Measurements from ENCODE around the gene CLC.

- TF ChIP-seq, protein P1, sequence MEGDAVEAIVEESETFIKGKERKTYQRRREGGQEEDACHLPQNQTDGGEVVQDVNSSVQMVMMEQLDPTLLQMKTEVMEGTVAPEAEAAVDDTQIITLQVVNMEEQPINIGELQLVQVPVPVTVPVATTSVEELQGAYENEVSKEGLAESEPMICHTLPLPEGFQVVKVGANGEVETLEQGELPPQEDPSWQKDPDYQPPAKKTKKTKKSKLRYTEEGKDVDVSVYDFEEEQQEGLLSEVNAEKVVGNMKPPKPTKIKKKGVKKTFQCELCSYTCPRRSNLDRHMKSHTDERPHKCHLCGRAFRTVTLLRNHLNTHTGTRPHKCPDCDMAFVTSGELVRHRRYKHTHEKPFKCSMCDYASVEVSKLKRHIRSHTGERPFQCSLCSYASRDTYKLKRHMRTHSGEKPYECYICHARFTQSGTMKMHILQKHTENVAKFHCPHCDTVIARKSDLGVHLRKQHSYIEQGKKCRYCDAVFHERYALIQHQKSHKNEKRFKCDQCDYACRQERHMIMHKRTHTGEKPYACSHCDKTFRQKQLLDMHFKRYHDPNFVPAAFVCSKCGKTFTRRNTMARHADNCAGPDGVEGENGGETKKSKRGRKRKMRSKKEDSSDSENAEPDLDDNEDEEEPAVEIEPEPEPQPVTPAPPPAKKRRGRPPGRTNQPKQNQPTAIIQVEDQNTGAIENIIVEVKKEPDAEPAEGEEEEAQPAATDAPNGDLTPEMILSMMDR (IDR thresholded peaks at IDR 0.05): no peak
- no peak for TF ChIP-seq TEAD1 (CRISPR knock-in tag; IDR thresholded peaks at IDR 0.05)
- TF ChIP-seq NR2C2 (CRISPR knock-in tag; IDR thresholded peaks at IDR 0.05): no peak
- no peak for TF ChIP-seq CREB1 (CRISPR knock-in tag; IDR thresholded peaks at IDR 0.05)
- no peak for TF ChIP-seq ZNF138 (CRISPR knock-in tag; conservative IDR thresholded peaks at IDR 0.05)
- no peak for TF ChIP-seq ZNF263 (CRISPR knock-in tag; IDR thresholded peaks at IDR 0.05; ENCODE audit: low read depth)
- TF ChIP-seq TCF7 (CRISPR knock-in tag; IDR thresholded peaks at IDR 0.05; ENCODE audit: low read depth): no peak
- TF ChIP-seq, protein P2, sequence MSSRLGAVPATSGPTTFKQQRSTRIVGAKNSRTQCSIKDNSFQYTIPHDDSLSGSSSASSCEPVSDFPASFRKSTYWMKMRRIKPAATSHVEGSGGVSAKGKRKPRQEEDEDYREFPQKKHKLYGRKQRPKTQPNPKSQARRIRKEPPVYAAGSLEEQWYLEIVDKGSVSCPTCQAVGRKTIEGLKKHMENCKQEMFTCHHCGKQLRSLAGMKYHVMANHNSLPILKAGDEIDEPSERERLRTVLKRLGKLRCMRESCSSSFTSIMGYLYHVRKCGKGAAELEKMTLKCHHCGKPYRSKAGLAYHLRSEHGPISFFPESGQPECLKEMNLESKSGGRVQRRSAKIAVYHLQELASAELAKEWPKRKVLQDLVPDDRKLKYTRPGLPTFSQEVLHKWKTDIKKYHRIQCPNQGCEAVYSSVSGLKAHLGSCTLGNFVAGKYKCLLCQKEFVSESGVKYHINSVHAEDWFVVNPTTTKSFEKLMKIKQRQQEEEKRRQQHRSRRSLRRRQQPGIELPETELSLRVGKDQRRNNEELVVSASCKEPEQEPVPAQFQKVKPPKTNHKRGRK (CRISPR knock-in tag; IDR thresholded peaks at IDR 0.05; ENCODE audit: borderline replicate concordance): no peak
- TF ChIP-seq, protein P3, sequence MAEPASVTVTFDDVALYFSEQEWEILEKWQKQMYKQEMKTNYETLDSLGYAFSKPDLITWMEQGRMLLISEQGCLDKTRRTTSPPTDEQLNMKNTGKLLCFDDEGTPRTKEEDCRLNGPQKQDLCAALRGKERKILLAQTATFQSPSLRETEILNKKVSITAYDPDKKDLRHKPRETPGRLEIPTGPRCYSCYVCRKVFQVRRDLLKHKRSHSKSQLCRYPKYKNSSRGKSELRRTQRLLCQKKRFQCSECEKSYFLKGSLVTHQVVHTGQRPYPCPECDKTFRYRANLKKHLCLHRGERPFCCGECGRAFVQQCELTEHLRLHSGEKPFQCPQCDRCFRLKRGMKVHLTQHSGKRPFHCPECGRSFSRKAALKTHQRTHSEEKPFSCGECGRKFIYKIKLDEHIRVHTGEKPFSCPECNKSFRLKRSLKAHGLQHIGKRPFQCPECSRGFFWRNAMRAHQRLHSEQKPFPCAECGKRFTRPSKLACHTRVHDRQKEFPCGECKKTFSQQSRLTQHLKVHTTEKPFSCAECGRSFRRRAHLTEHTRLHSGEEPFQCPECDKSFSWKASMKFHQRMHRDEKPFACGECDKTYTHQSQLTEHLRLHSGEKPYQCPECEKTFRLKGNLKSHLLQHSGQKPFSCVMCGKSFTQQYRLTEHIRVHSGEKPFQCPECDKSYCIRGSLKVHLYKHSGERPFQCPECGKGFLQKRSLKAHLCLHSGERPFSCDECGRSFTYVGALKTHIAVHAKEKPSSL (CRISPR knock-in tag; conservative IDR thresholded peaks at IDR 0.05): no peak
- no peak for TF ChIP-seq IRF2 (CRISPR knock-in tag; IDR thresholded peaks at IDR 0.05; ENCODE audit: borderline replicate concordance, low read depth)
These were observed 7.8 kb upstream of the CLC start for GRCh38 chr19:39745643-39746042.

All from WTC11 (cell line).